H1 (cell line): ENCODE results near the gene UQCRC2. TPM values are rescaled to one million over a fixed set of nuclear protein-coding genes. Genes with fewer than 3 reads are reported as not detected.

Source experiments
- CTCF ChIA-PET: fragments of 300-600 bp; sonication (Branson Sonifier 250); formaldehyde crosslinking; loops from one replicate; lab custom pipeline; 2021; ENCODE audit not compliant: partially characterized antibody; lab: Charles Lee
- POLR2A ChIA-PET: fragments of 300-600 bp; sonication (Branson Sonifier 250); formaldehyde crosslinking; loops from one replicate; lab custom pipeline; 2021; ENCODE audit warnings: inconsistent platforms; ENCODE audit not compliant: partially characterized antibody; lab: Charles Lee
- DNase-seq, 2 experiments: peaks; one replicate each; pipeline versions ENCODE4 v3.0.0 to v3.0.0-alpha.2; 2010 to 2022; ENCODE audit warnings: low spot score in 2 of 2, low read depth in 1 of 2, mixed read lengths in 1 of 2
- FAIRE-seq: peaks from 2 replicates; lab custom pipeline; 2011; peaks lifted over from hg19 to GRCh38; lab: Jason Lieb, UNC
- H2AFZ ChIP-seq: 2 replicates; pipeline ENCODE4 v1.8.1; 2012; ENCODE audit warnings: low read length, inconsistent platforms
- H2AK5ac ChIP-seq: 2 replicates; pipeline ENCODE4 v1.6.1; 2013; ENCODE audit warnings: low read depth, low read length
- H2BK120ac ChIP-seq: replicated peaks from 2 replicates; pipeline ENCODE3; 2013; ENCODE audit warnings: low read depth, low read length, inconsistent platforms
- H2BK12ac ChIP-seq: 2 replicates; pipeline ENCODE4 v1.6.1; 2013; ENCODE audit warnings: low read depth, low read length
- H2BK15ac ChIP-seq: 2 replicates; pipeline ENCODE4 v1.6.1; 2013; ENCODE audit warnings: low read length
- H2BK20ac ChIP-seq: 2 replicates; pipeline ENCODE4 v1.6.1; 2013; ENCODE audit warnings: low read length
- H2BK5ac ChIP-seq: 2 replicates; pipeline ENCODE4 v1.6.1; 2013; ENCODE audit warnings: low read depth, low read length
- H3K14ac ChIP-seq: 2 replicates; pipeline ENCODE4 v1.6.1; 2013; ENCODE audit warnings: inconsistent platforms; ENCODE audit not compliant: insufficient read length
- H3K18ac ChIP-seq: 2 replicates; pipeline ENCODE4 v1.6.1; 2013; ENCODE audit warnings: low read length; ENCODE audit errors: extremely low read depth
- H3K23ac ChIP-seq: 2 replicates; pipeline ENCODE4 v1.6.1; 2013; ENCODE audit warnings: inconsistent platforms; ENCODE audit not compliant: insufficient read length
- H3K23me2 ChIP-seq: 2 replicates; pipeline ENCODE4 v1.6.1; 2013; ENCODE audit warnings: low read depth, low read length
- H3K27ac ChIP-seq: 2 replicates; pipeline ENCODE4 v1.6.1; 2011; ENCODE audit warnings: low read depth, low read length, inconsistent platforms
- H3K27me3 ChIP-seq, 4 experiments: replicated peaks in 1 of 4; 1 replicate in 1 of 4; 2 replicates in 3 of 4; pipeline versions ENCODE4 v1.6.1 to v1.8.1; 2011 to 2013; ENCODE audit warnings: low read length in 3 of 4, mild to moderate bottlenecking in 3 of 4, inconsistent platforms in 2 of 4, mixed read lengths in 2 of 4, moderate library complexity in 1 of 4; ENCODE audit not compliant: control insufficient read depth in 3 of 4, insufficient read depth in 3 of 4; ENCODE audit errors: extremely low read depth in 1 of 4
- H3K36me3 ChIP-seq, 4 experiments: 2 replicates each; pipeline versions ENCODE4 v1.6.1 to v1.8.1; 2011 to 2013; ENCODE audit warnings: mild to moderate bottlenecking in 4 of 4, low read length in 3 of 4, moderate library complexity in 2 of 4, control low read depth in 1 of 4, inconsistent platforms in 1 of 4; ENCODE audit not compliant: insufficient read depth in 4 of 4, control insufficient read depth in 2 of 4
- H3K4ac ChIP-seq: replicated peaks from 2 replicates; pipeline ENCODE3; 2013; ENCODE audit warnings: low read length, low read depth, mixed read lengths, inconsistent platforms; ENCODE audit not compliant: insufficient read length
- H3K4me1 ChIP-seq, 4 experiments: replicated peaks in 1 of 4; 1 replicate in 1 of 4; 2 replicates in 3 of 4; pipeline versions ENCODE4 v1.6.1 to v1.8.1; 2011 to 2013; ENCODE audit warnings: low read length in 3 of 4, inconsistent platforms in 2 of 4, mixed read lengths in 1 of 4; ENCODE audit not compliant: insufficient read depth in 4 of 4, control insufficient read depth in 3 of 4
- H3K4me2 ChIP-seq, 2 experiments: 2 replicates each; pipeline versions ENCODE4 v1.6.1 to v1.8.1; 2011 to 2013; ENCODE audit warnings: low read depth in 2 of 2, low read length in 2 of 2, control low read depth in 1 of 2, inconsistent platforms in 1 of 2, mild to moderate bottlenecking in 1 of 2; ENCODE audit not compliant: insufficient read depth in 1 of 2
- H3K4me3 ChIP-seq, 4 experiments: fragments of 200-600, 300-600 bp in 1 of 4; sonication (generic), shearing (Covaris generic), sonication (Bioruptor Twin) in 1 of 4; 2 replicates each; pipeline versions ENCODE4 v1.5.1 to v1.8.1; 2011 to 2016; ENCODE audit warnings: low read length in 4 of 4, low read depth in 3 of 4, control low read depth in 2 of 4, inconsistent platforms in 2 of 4, mild to moderate bottlenecking in 2 of 4, mixed read lengths in 1 of 4, moderate library complexity in 1 of 4; ENCODE audit not compliant: insufficient read depth in 2 of 4; ENCODE audit errors: extremely low read depth in 1 of 4
- H3K56ac ChIP-seq: replicated peaks from 2 replicates; pipeline ENCODE3; 2013; ENCODE audit warnings: low read depth, mild to moderate bottlenecking, mixed read lengths, low read length, inconsistent platforms; ENCODE audit not compliant: insufficient read length
- H3K79me1 ChIP-seq: 2 replicates; pipeline ENCODE4 v1.6.1; 2013; ENCODE audit warnings: low read depth, low read length, control low read depth
- H3K79me2 ChIP-seq, 2 experiments: 2 replicates each; pipeline versions ENCODE4 v1.6.1 to v1.8.1; 2012 to 2013; ENCODE audit warnings: low read length in 2 of 2, mild to moderate bottlenecking in 2 of 2, inconsistent platforms in 1 of 2; ENCODE audit not compliant: insufficient read depth in 2 of 2, control insufficient read depth in 1 of 2
- H3K9ac ChIP-seq, 4 experiments: replicated peaks in 1 of 4; 1 replicate in 1 of 4; 2 replicates in 3 of 4; pipeline versions ENCODE4 v1.6.1 to v1.8.1; 2011 to 2013; ENCODE audit warnings: low read depth in 3 of 4, low read length in 3 of 4, control low read depth in 2 of 4, mild to moderate bottlenecking in 2 of 4, moderate library complexity in 2 of 4, inconsistent platforms in 1 of 4; ENCODE audit errors: extremely low read depth in 1 of 4
- H3K9me3 ChIP-seq, 2 experiments: 2 replicates each; pipeline versions ENCODE4 v1.6.1 to v1.8.1; 2012 to 2013; ENCODE audit warnings: mild to moderate bottlenecking in 2 of 2, moderate library complexity in 2 of 2, control low read depth in 1 of 2, inconsistent platforms in 1 of 2, low read depth in 1 of 2, low read length in 1 of 2, mixed read lengths in 1 of 2; ENCODE audit not compliant: insufficient read depth in 2 of 2
- H4K20me1 ChIP-seq, 2 experiments: replicated peaks in 1 of 2; 2 replicates each; pipeline versions ENCODE3 to v1.8.1; 2011 to 2013; ENCODE audit warnings: inconsistent platforms in 2 of 2, low read length in 2 of 2, mild to moderate bottlenecking in 1 of 2; ENCODE audit not compliant: insufficient read depth in 2 of 2, control insufficient read depth in 1 of 2
- H4K5ac ChIP-seq: 2 replicates; pipeline ENCODE4 v1.6.1; 2013; ENCODE audit warnings: low read length, low read depth, mixed read lengths, inconsistent platforms; ENCODE audit not compliant: insufficient read length
- H4K8ac ChIP-seq: 2 replicates; pipeline ENCODE4 v1.8.0; 2013; ENCODE audit warnings: mild to moderate bottlenecking, moderate library complexity, low read length, inconsistent platforms; ENCODE audit not compliant: insufficient read depth; ENCODE audit errors: extremely low read depth
- H4K91ac ChIP-seq: replicated peaks from 2 replicates; pipeline ENCODE3; 2013; ENCODE audit warnings: low read length, mixed read lengths, inconsistent platforms; ENCODE audit not compliant: insufficient read length
- ATF2 ChIP-seq: IDR thresholded peaks from 2 replicates; pipeline ENCODE4 v1.6.1; 2012; ENCODE audit warnings: low read length, inconsistent platforms
- CREB1 ChIP-seq: IDR thresholded peaks from 2 replicates; pipeline ENCODE4 v1.6.1; 2012; ENCODE audit warnings: inconsistent platforms
- MAFK ChIP-seq: IDR thresholded peaks from 2 replicates; pipeline ENCODE4 v1.6.1; 2012; ENCODE audit warnings: low read depth, mild to moderate bottlenecking, improper control_type of control experiment, low read length
- POU5F1 ChIP-seq: IDR thresholded peaks from 2 replicates; pipeline ENCODE4 v1.6.1; 2011; ENCODE audit warnings: low read depth, mild to moderate bottlenecking, low read length, moderate library complexity
- RXRA ChIP-seq: IDR thresholded peaks from 2 replicates; pipeline ENCODE4 v1.6.1; 2011; ENCODE audit warnings: low read depth, mild to moderate bottlenecking, low read length, moderate library complexity; ENCODE audit not compliant: insufficient read depth
- SP1 ChIP-seq: IDR thresholded peaks from 2 replicates; pipeline ENCODE4 v1.6.1; 2011; ENCODE audit warnings: low read depth, low read length
- TCF12 ChIP-seq: IDR thresholded peaks from 2 replicates; pipeline ENCODE4 v1.6.1; 2011; ENCODE audit warnings: low read depth, mild to moderate bottlenecking, low read length
- TEAD4 ChIP-seq: IDR thresholded peaks from 2 replicates; pipeline ENCODE4 v1.6.1; 2012; ENCODE audit warnings: low read depth, low read length, inconsistent platforms, mixed read lengths
- WGBS, 2 experiments: shearing (Covaris generic) in 1 of 2; methylation state at CpG; one replicate each; pipeline versions ENCODE4 v1.1.6 to v1.1.7; 2013 to 2015; ENCODE audit warnings: low lambda C conversion rate in 2 of 2, mixed read lengths in 2 of 2, inconsistent platforms in 1 of 2, low coverage in 1 of 2, missing lambda C conversion rate in 1 of 2; ENCODE audit not compliant: insufficient replicate concordance in 2 of 2, insufficient coverage in 1 of 2, insufficient read length in 1 of 2; ENCODE audit errors: extremely low coverage in 1 of 2, missing lambda C conversion rate in 1 of 2; 5-methylcytosine and 5-hydroxymethylcytosine counted together
- polyA plus RNA-seq, 7 experiments: library from polyadenylated mRNA; depleted of rRNA in 3 of 7; stranded (reverse) in 5 of 7; unstranded in 2 of 7; fragments of >200 nt in 5 of 7; fragments of 200-250 nt in 2 of 7; gene quantifications; 1 replicate in 5 of 7; 2 replicates in 1 of 7; 4 replicates in 1 of 7; pipeline versions ENCODE4 v1.2.1 to v1.2.3, GENCODE V29; 2011 to 2013; ENCODE audit warnings: missing spikeins in 2 of 7, mixed read lengths in 2 of 7
- total RNA-seq: library from RNA; stranded (reverse); fragmentation: NEBNext Ultra II Directional; extraction: Animal tissue kit (Norgen Biotek cat#: 25700); gene quantifications from 2 replicates; pipeline ENCODE4 v1.2.1, GENCODE V29; 2021

UQCRC2 gene
- total and polyA plus RNA-seq, 2 of the 8 experiments (the other 6 are each of a cell fraction or from before 2014, with no cell fraction given), result 94.4 to 182 TPM

- H2BK5ac ChIP-seq, result no peak overlapping the region
- H3K4ac ChIP-seq, result no peak overlapping the region
- no peak overlapping the region for H3K18ac ChIP-seq
- no peak overlapping the region for H3K4me3 ChIP-seq
- no peak for DNase-seq
- H3K14ac ChIP-seq, result no peak overlapping the region
- H3K23ac ChIP-seq, result no peak overlapping the region
- CTCF ChIA-PET, result interaction anchor here (0.6 to 1.6 kb wide), 6 partner anchors 39 to 175 kb away, joined by 3 to 10 read pairs (median 5); no protein-coding TSS in a partner anchor
- H4K20me1 ChIP-seq, result peaks cover 0 to 2% of the 10 kb centered on the region in 2 experiments
- H2BK12ac ChIP-seq, result no peak overlapping the region
- no peak overlapping the region for H2AK5ac ChIP-seq
- no peak overlapping the region for H4K5ac ChIP-seq
- POLR2A ChIA-PET, result no interaction called here
- TF ChIP-seq TCF12 (no peak), SP1 (no peak), POU5F1 (no peak), ATF2 (no peak), TEAD4 (no peak), RXRA (no peak), CREB1 (no peak), MAFK (no peak)
- TF ChIP-seq, all 59 proteins: peak for 0
- Histone ChIP-seq H2BK15ac (no peak overlapping the region), H4K8ac (no peak overlapping the region), H3K79me2 (peaks cover 0 to 75% of the 10 kb centered on the region in 2 experiments; a peak in 3 of 4 replicates), H3K9ac (no peak overlapping the region), H3K36me3 (no peaks in the 10 kb centered on the region), H3K9me3 (no peaks in the 10 kb centered on the region), H2BK20ac (no peak overlapping the region), H3K56ac (no peak overlapping the region), H2AFZ (no peak overlapping the region), H2BK120ac (no peak overlapping the region), H3K27ac (no peak overlapping the region), H3K4me2 (no peak overlapping the region), H3K79me1 (peaks cover 2% of the 10 kb centered on the region; the same call in 1 of the 2 replicates), H3K4me1 (no peaks in the 10 kb centered on the region), H4K91ac (no peak overlapping the region), H3K23me2 (no peaks in the 10 kb centered on the region), H3K27me3 (no peaks in the 10 kb centered on the region)
- FAIRE-seq, result no peak
- WGBS, 2 experiments, result 88% methylated on average over 4 of the region's 4 CpGs; no CpG with 5 or more reads in 1 of the 2 experiments
Observed at GRCh38 chr16:22016927-22017326, 63.8 kb downstream of the UQCRC2 start.
